ENCODE results near the gene MPZL2. TPM values are rescaled to one million over a fixed set of nuclear protein-coding genes. Genes with fewer than 3 reads are reported as not detected.

The MPZL2 gene
- total RNA-seq, 4 donors from 2014 or later: 249 to 491 (median 352) TPM

GRCh38 chr11:118240999-118241763 lies 22.9 kb downstream of the MPZL2 start:
- H3K27ac ChIP-seq: peak overlapping the region; percentile 79 to 93 (median 90)
- peak overlapping the region in 3 of 4 donors; percentile 13 to 36 (median 16) for H3K4me3 ChIP-seq
- no peaks in the 10 kb centered on the region for H3K36me3 ChIP-seq
- intact Hi-C loops (cut with DNase I): no loop called here
- TF ChIP-seq CTCF (IDR thresholded peaks at IDR 0.05) (no peak), POLR2A (IDR thresholded peaks at IDR 0.05) (peak in 2 of 4 donors; percentile 5 to 33)
- no peaks in the 10 kb centered on the region for H3K9me3 ChIP-seq
- no peaks in the 10 kb centered on the region for H3K27me3 ChIP-seq
- 6 to 18% methylated on average over 9 of the region's 9 CpGs for WGBS, 2 donors
- no peak for DNase-seq
- H3K4me1 ChIP-seq: peaks cover 20 to 84% (median 29%) of the 10 kb centered on the region in 3 donors

DNA sequence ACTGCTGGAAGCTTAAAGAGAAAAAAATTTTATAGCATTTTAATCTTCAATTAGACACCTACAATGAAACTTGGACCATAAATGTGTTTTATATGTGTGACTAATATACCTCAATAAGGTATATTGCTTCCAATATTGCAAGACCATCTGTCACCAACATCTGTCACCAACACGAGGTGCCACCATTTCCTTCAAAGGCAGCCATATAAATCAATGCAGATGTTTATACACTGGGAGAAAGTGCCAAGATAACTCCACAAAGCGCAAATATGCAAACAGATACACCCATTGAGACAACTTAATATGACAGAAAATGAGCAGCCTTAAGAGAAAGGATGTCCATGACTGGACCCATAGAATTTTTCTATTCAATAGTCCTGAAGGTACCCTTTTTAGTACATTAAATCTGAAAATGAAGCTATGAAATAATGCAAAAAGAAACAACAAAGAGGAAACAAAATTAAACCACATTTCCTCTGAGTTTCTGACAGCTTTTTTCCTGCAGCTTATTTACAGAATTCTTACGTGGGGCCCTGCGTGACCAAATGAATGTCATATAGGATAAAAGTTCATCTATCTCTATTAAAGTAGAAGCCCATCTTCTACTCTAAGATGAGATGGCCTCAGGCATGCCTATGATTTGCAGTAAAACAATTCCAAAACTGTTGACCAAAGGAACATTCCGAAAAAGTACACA lies 24.4 kb downstream of the MPZL2 start:
- 57 to 65% methylated on average over 5 of the region's 5 CpGs for WGBS, 2 donors
- intact Hi-C loops (cut with DNase I): no loop called here
- DNase-seq: no peak
- peaks cover 0 to 8% (median 0%) of the 10 kb centered on the region in 3 donors for H3K36me3 ChIP-seq
- H3K4me1 ChIP-seq: peaks cover 20 to 69% (median 29%) of the 10 kb centered on the region in 3 donors
- peak overlapping the region; percentile 79 to 93 (median 90) for H3K27ac ChIP-seq
- H3K4me3 ChIP-seq: peak overlapping the region in 1 of 4 donors; percentile 5
- no peak for TF ChIP-seq POLR2A (IDR thresholded peaks at IDR 0.05)
- no peaks in the 10 kb centered on the region for H3K27me3 ChIP-seq
- H3K9me3 ChIP-seq: no peaks in the 10 kb centered on the region

DNA sequence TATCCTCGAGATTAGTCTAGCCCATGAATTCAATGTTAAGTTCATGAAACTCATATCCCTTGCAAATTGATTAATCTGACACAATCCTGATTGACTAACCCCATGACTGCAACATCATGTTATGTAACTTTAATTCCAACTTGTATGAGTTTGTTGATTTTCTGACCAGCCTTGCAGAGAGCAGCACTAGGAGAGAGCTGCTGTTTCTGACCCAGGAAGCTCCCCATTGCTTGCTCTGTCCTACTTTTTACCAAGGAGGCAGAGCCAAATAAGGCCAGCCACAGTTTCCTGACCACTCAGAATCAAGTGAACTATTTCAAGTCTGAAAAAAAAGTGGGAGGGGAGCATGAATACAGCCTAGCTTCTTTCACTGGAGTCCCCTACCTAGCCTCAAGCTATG lies 25.2 kb downstream of the MPZL2 start:
- DNase-seq: no peak
- Histone ChIP-seq H3K4me1 (peaks cover 20 to 71% (median 29%) of the 10 kb centered on the region in 3 donors), H3K4me3 (no peak overlapping the region), H3K9me3 (no peaks in the 10 kb centered on the region), H3K27ac (peak overlapping the region; percentile 40 to 93 (median 66)), H3K36me3 (peaks cover 0 to 15% (median 0%) of the 10 kb centered on the region in 3 donors), H3K27me3 (no peaks in the 10 kb centered on the region)
- intact Hi-C loops (cut with DNase I): no loop called here
- WGBS, 2 donors: 75 to 88% methylated on average over 1 of the region's 1 CpG
- no peak for TF ChIP-seq CTCF (IDR thresholded peaks at IDR 0.05)
- TF ChIP-seq POLR2A (IDR thresholded peaks at IDR 0.05): no peak

GRCh38 chr11:118238421-118238820 lies 25.7 kb downstream of the MPZL2 start:
- peaks cover 0 to 15% (median 0%) of the 10 kb centered on the region in 3 donors for H3K36me3 ChIP-seq
- no peak for DNase-seq
- H3K27ac ChIP-seq: peak overlapping the region; percentile 40 to 93 (median 66)
- no peak overlapping the region for H3K4me3 ChIP-seq
- TF ChIP-seq CTCF (IDR thresholded peaks at IDR 0.05): no peak
- TF ChIP-seq POLR2A (IDR thresholded peaks at IDR 0.05): no peak
- H3K9me3 ChIP-seq: no peaks in the 10 kb centered on the region
- peaks cover 20 to 71% (median 29%) of the 10 kb centered on the region in 3 donors for H3K4me1 ChIP-seq
- peaks cover 0 to 3% (median 0%) of the 10 kb centered on the region in 4 donors for H3K27me3 ChIP-seq
- WGBS, 2 donors: 76 to 79% methylated on average over 2 of the region's 2 CpGs
- intact Hi-C loops (cut with DNase I): no loop called here

DNA sequence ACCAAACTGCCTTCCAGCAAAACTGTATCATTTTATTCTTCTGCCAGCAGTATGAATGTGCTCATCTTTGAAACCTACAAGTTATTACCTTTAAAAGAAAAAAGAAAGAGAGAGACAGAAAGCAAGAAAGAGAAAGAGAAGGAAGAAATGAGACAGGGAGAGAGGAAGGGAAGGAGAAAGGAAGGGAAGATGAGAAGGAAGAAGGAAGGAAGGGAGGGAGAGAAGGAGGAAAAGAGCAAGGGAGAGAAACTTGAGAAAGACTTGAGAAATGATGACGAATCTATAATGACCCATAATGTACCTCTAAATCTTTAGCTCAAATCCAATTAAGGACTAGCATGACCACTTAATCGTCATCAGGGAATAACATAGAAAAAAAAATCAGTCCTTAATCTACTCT lies 27.9 kb downstream of the MPZL2 start:
- TF ChIP-seq CTCF (IDR thresholded peaks at IDR 0.05) (no peak), POLR2A (IDR thresholded peaks at IDR 0.05) (no peak)
- H3K4me3 ChIP-seq: no peak overlapping the region
- H3K27ac ChIP-seq: no peak overlapping the region
- intact Hi-C loops (cut with DNase I): no loop called here
- 63 to 74% methylated on average over 2 of the region's 2 CpGs for whole genome bisulfite sequencing, 2 donors
- peaks cover 14 to 62% (median 23%) of the 10 kb centered on the region in 3 donors for H3K4me1 ChIP-seq
- peaks cover 0 to 33% (median 0%) of the 10 kb centered on the region in 3 donors for H3K36me3 ChIP-seq
- no peak for DNase-seq
- peaks cover 0 to 7% (median 0%) of the 10 kb centered on the region in 4 donors for H3K27me3 ChIP-seq
- no peaks in the 10 kb centered on the region for H3K9me3 ChIP-seq

Data from esophagus squamous epithelium (tissue), 5 donors.